RWPE2 (cell line): ENCODE results near the gene PDAP1.
A peak's percentile ranks its signal among the peaks of the same experiment; 100 is the strongest.

ENCODE experiments used
- ATAC-seq: fragments of 200-7000 bp; cut with Tn5 transposase; 3 replicates; pipeline ENCODE4 v1.9.1; 2021; ENCODE audit warnings: low read depth
- DNase-seq: peaks from one replicate; pipeline ENCODE4 v3.0.0-alpha.2; 2020; ENCODE audit warnings: low spot score
- H3K27ac ChIP-seq: fragments of 450-650 bp; 2 replicates; pipeline ENCODE4 v1.5.1; 2017; ENCODE audit warnings: mild to moderate bottlenecking; ENCODE audit not compliant: poor library complexity, severe bottlenecking
- H3K27me3 ChIP-seq: fragments of 250-450 bp; sonication (Bioruptor Pico); 2 replicates; pipeline ENCODE4 v1.5.1; 2021; ENCODE audit warnings: mild to moderate bottlenecking, moderate library complexity; ENCODE audit not compliant: insufficient read depth, poor library complexity, severe bottlenecking
- H3K36me3 ChIP-seq: fragments of 250-450 bp; sonication (Bioruptor Pico); 2 replicates; pipeline ENCODE4 v1.5.1; 2020; ENCODE audit warnings: low read depth, mild to moderate bottlenecking, moderate library complexity
- H3K4me1 ChIP-seq: fragments of 250-450 bp; sonication (Bioruptor Pico); 2 replicates; pipeline ENCODE4 v1.5.1; 2021; ENCODE audit warnings: mild to moderate bottlenecking, moderate library complexity; ENCODE audit not compliant: insufficient read depth, poor library complexity, severe bottlenecking
- H3K4me3 ChIP-seq: fragments of 250-450 bp; sonication (Bioruptor Pico); 2 replicates; pipeline ENCODE4 v1.5.1; 2021; ENCODE audit warnings: mild to moderate bottlenecking, moderate library complexity; ENCODE audit not compliant: severe bottlenecking
- H3K9me3 ChIP-seq: fragments of 250-450 bp; sonication (Bioruptor Pico); 2 replicates; pipeline ENCODE4 v1.5.1; 2021; ENCODE audit warnings: mild to moderate bottlenecking, moderate library complexity; ENCODE audit not compliant: severe bottlenecking
- CTCF ChIP-seq: fragments of 450-650 bp; IDR thresholded peaks from one replicate; pipeline ENCODE4 v1.5.1; 2017; ENCODE audit warnings: mild to moderate bottlenecking, moderate library complexity; ENCODE audit not compliant: poor library complexity, severe bottlenecking

The PDAP1 gene

GRCh38 chr7:99371376-99371920 lies 36.9 kb downstream of the PDAP1 start:
- H3K27ac ChIP-seq: peak overlapping the region; percentile 38
- no peak for TF ChIP-seq CTCF
- no peak overlapping the region for H3K4me3 ChIP-seq
- ATAC-seq (no peak), DNase-seq (no peak)
- no peaks in the 10 kb centered on the region for H3K9me3 ChIP-seq
- H3K36me3 ChIP-seq: peaks cover 15% of the 10 kb centered on the region
- H3K4me1 ChIP-seq: peaks cover 20% of the 10 kb centered on the region
- no peaks in the 10 kb centered on the region for H3K27me3 ChIP-seq

- peaks cover 20% of the 10 kb centered on the region for H3K4me1 ChIP-seq
- H3K4me3 ChIP-seq: no peak overlapping the region
- H3K9me3 ChIP-seq: no peaks in the 10 kb centered on the region
- peak overlapping the region; percentile 33 for H3K27ac ChIP-seq
- no peak for TF ChIP-seq CTCF
- no peak for DNase-seq
- H3K27me3 ChIP-seq: no peaks in the 10 kb centered on the region
- ATAC-seq: no peak
- peaks cover 26% of the 10 kb centered on the region for H3K36me3 ChIP-seq
Observed at GRCh38 chr7:99369767-99370391, 38.5 kb downstream of the PDAP1 start.

- peak overlapping the region; percentile 33 for H3K27ac ChIP-seq
- no peak overlapping the region for H3K4me3 ChIP-seq
- ATAC-seq: peak; percentile 64
- H3K4me1 ChIP-seq: peaks cover 20% of the 10 kb centered on the region
- no peak for TF ChIP-seq CTCF
- H3K36me3 ChIP-seq: peaks cover 37% of the 10 kb centered on the region
- H3K27me3 ChIP-seq: no peaks in the 10 kb centered on the region
- no peaks in the 10 kb centered on the region for H3K9me3 ChIP-seq
- DNase-seq: no peak
Observed at GRCh38 chr7:99368750-99369389, 39.5 kb downstream of the PDAP1 start.

GRCh38 chr7:99366646-99367045 lies 41.8 kb downstream of the PDAP1 start:
- Histone ChIP-seq H3K4me1 (peaks cover 11% of the 10 kb centered on the region), H3K36me3 (peaks cover 55% of the 10 kb centered on the region), H3K4me3 (no peak overlapping the region), H3K27ac (no peak overlapping the region), H3K27me3 (no peaks in the 10 kb centered on the region), H3K9me3 (no peaks in the 10 kb centered on the region)
- no peak for TF ChIP-seq CTCF
- ATAC-seq (no peak), DNase-seq (no peak)
